ENCODE results near the gene RAPGEF4. TPM values are rescaled to one million over a fixed set of nuclear protein-coding genes. Genes with fewer than 3 reads are reported as not detected.

Gene RAPGEF4
- polyA plus RNA-seq, 3 donors = not detected

- WGBS (ENCODE audit: insufficient coverage) = 100% methylated on average over 2 of the region's 2 CpGs
- Histone ChIP-seq H3K27me3 (ENCODE audit: control insufficient read depth in 2 of 2, insufficient read depth in 2 of 2, low read length in 2 of 2) (no peaks in the 10 kb centered on the region), H2AFZ (ENCODE audit: insufficient read depth, low read depth, low read length, poor library complexity, severe bottlenecking) (no peak overlapping the region), H3K9me3 (replicated peaks in 1 of 2; ENCODE audit: control insufficient read depth in 1 of 2, insufficient read depth in 1 of 2, low read length in 2 of 2) (peaks cover 0 to 9% of the 10 kb centered on the region in 2 donors), H3K27ac (ENCODE audit: low read depth in 1 of 2, low read length in 2 of 2) (no peak overlapping the region), H3K4me2 (replicated peaks; ENCODE audit: extremely low read depth, low read length, poor library complexity, severe bottlenecking) (no peak overlapping the region), H3K36me3 (replicated peaks in 1 of 2; ENCODE audit: control insufficient read depth in 1 of 2, insufficient read depth in 2 of 2, low read length in 2 of 2) (no peaks in the 10 kb centered on the region), H3K9ac (ENCODE audit: insufficient read depth, low read length, poor library complexity, severe bottlenecking) (no peak overlapping the region), H3K4me1 (ENCODE audit: control insufficient read depth in 1 of 2, insufficient read depth in 2 of 2, low read length in 2 of 2) (no peaks in the 10 kb centered on the region), H3K79me2 (ENCODE audit: insufficient read depth, low read length) (no peaks in the 10 kb centered on the region), H3K4me3 (replicated peaks in 1 of 3; ENCODE audit: low read depth in 2 of 3, low read length in 3 of 3) (no peak overlapping the region), H4K20me1 (ENCODE audit: insufficient read depth, low read length) (no peaks in the 10 kb centered on the region)
- H3K27ac Mint-ChIP-seq = no peak overlapping the region
- TF ChIP-seq, protein P1, sequence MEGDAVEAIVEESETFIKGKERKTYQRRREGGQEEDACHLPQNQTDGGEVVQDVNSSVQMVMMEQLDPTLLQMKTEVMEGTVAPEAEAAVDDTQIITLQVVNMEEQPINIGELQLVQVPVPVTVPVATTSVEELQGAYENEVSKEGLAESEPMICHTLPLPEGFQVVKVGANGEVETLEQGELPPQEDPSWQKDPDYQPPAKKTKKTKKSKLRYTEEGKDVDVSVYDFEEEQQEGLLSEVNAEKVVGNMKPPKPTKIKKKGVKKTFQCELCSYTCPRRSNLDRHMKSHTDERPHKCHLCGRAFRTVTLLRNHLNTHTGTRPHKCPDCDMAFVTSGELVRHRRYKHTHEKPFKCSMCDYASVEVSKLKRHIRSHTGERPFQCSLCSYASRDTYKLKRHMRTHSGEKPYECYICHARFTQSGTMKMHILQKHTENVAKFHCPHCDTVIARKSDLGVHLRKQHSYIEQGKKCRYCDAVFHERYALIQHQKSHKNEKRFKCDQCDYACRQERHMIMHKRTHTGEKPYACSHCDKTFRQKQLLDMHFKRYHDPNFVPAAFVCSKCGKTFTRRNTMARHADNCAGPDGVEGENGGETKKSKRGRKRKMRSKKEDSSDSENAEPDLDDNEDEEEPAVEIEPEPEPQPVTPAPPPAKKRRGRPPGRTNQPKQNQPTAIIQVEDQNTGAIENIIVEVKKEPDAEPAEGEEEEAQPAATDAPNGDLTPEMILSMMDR (IDR thresholded peaks at IDR 0.05) = no peak
- H3K4me1 Mint-ChIP-seq = no peaks in the 10 kb centered on the region
- DNase-seq = no peak
- H3K4me3 Mint-ChIP-seq = no peak overlapping the region
- H3K27me3 Mint-ChIP-seq (ENCODE audit: low read depth in 3 of 3) = peaks cover 0 to 3% (median 2%) of the 10 kb centered on the region in 3 donors
- H3K9me3 Mint-ChIP-seq = peaks cover 13 to 29% (median 22%) of the 10 kb centered on the region in 7 donors
- intact Hi-C loops (cut with micrococcal nuclease) = no loop called here
- no peaks in the 10 kb centered on the region for H3K36me3 Mint-ChIP-seq
Measured at GRCh38 chr2:172763079-172763478, 27.4 kb downstream of the RAPGEF4 start.

- Mint-ChIP-seq H3K36me3 (no peaks in the 10 kb centered on the region), H3K4me3 (no peak overlapping the region), H3K9me3 (peaks cover 8 to 21% (median 16%) of the 10 kb centered on the region in 7 donors), H3K27me3 (ENCODE audit: low read depth in 3 of 3) (peaks cover 0 to 3% (median 0%) of the 10 kb centered on the region in 3 donors), H3K4me1 (no peaks in the 10 kb centered on the region), H3K27ac (no peak overlapping the region)
- H3K36me3 ChIP-seq (replicated peaks in 1 of 2; ENCODE audit: control insufficient read depth in 1 of 2, insufficient read depth in 2 of 2, low read length in 2 of 2) = no peaks in the 10 kb centered on the region
- no peaks in the 10 kb centered on the region for H3K4me1 ChIP-seq (ENCODE audit: control insufficient read depth in 1 of 2, insufficient read depth in 2 of 2, low read length in 2 of 2)
- H2AFZ ChIP-seq (ENCODE audit: insufficient read depth, low read depth, low read length, poor library complexity, severe bottlenecking) = no peak overlapping the region
- no peaks in the 10 kb centered on the region for H3K27me3 ChIP-seq (ENCODE audit: control insufficient read depth in 2 of 2, insufficient read depth in 2 of 2, low read length in 2 of 2)
- DNase-seq = no peak
- WGBS (ENCODE audit: insufficient coverage) = 100% methylated on average over 2 of the region's 4 CpGs
- no peaks in the 10 kb centered on the region for H3K79me2 ChIP-seq (ENCODE audit: insufficient read depth, low read length)
- no peak overlapping the region for H3K4me3 ChIP-seq (replicated peaks in 1 of 3; ENCODE audit: low read depth in 2 of 3, low read length in 3 of 3)
- intact Hi-C loops (cut with micrococcal nuclease) = no loop called here
- TF ChIP-seq, protein P1 (IDR thresholded peaks at IDR 0.05) = no peak
- H3K9me3 ChIP-seq (replicated peaks in 1 of 2; ENCODE audit: control insufficient read depth in 1 of 2, insufficient read depth in 1 of 2, low read length in 2 of 2) = peaks cover 0 to 9% of the 10 kb centered on the region in 2 donors
- no peaks in the 10 kb centered on the region for H4K20me1 ChIP-seq (ENCODE audit: insufficient read depth, low read length)
- H3K4me2 ChIP-seq (replicated peaks; ENCODE audit: extremely low read depth, low read length, poor library complexity, severe bottlenecking) = no peak overlapping the region
- no peak overlapping the region for H3K27ac ChIP-seq (ENCODE audit: low read depth in 1 of 2, low read length in 2 of 2)
- H3K9ac ChIP-seq (ENCODE audit: insufficient read depth, low read length, poor library complexity, severe bottlenecking) = no peak overlapping the region
Measured at GRCh38 chr2:172765662-172766061, 30.0 kb downstream of the RAPGEF4 start.
